ENCODE results near the gene MEF2A. TPM values are rescaled to one million over a fixed set of nuclear protein-coding genes. Genes with fewer than 3 reads are reported as not detected.

The MEF2A gene
- total and polyA plus RNA-seq, 10 of the 15 experiments (the other 5 are each of a cell fraction or from before 2014, with no cell fraction given), result 7.2 to 46.7 (median 35.9) TPM

DNA sequence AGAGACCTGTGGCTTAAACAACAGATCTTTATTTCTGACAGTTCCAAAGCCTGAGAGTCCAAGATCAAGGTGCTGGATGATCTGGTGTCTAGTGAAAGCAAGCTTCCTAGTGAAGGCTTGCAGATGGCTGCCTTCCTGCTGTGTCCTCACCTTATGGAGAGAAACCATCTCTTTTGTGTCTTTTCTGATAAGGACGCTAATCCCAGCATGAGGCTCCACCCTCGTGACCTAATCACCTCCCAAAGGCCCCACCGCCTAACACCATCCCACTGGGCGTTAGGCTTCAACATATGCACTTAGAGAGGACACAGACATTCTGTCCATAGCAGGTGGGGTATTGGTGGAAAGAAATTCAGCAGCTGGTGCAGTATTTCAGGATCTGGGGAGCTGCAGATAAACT is 187.3 kb downstream of the MEF2A start:
- H3K4me2 ChIP-seq (ENCODE audit: control insufficient read depth, insufficient read depth), result no peak overlapping the region
- 85% methylated on average over 4 of the region's 4 CpGs for WGBS (ENCODE audit: insufficient coverage, insufficient replicate concordance, low lambda C conversion rate, missing lambda C conversion rate)
- H3K9ac ChIP-seq (ENCODE audit: control insufficient read depth, insufficient read depth, low read length), result no peak overlapping the region
- CTCF ChIA-PET, result interaction anchor here (1.0 to 6.0 kb wide), 4 partner anchors 49 to 480 kb away, joined by 3 to 105 read pairs (median 12); no protein-coding TSS in a partner anchor
- no peaks in the 10 kb centered on the region for H3K27me3 ChIP-seq (replicated peaks in 1 of 2; ENCODE audit: control insufficient read depth in 2 of 2, insufficient read depth in 2 of 2, low read length in 1 of 2)
- TF ChIP-seq HDGF (IDR thresholded peaks at IDR 0.05), result no peak
- TF ChIP-seq ZBED1 (IDR thresholded peaks at IDR 0.05; ENCODE audit: borderline replicate concordance), result no peak
- no peak for TF ChIP-seq HDAC6 (IDR thresholded peaks at IDR 0.05; ENCODE audit: unreplicated experiment)
- TF ChIP-seq LARP7 (IDR thresholded peaks at IDR 0.05), result no peak
- no peak for TF ChIP-seq CREM (IDR thresholded peaks at IDR 0.05; ENCODE audit: low read depth)
- no peak for TF ChIP-seq POLR2AphosphoS2 (IDR thresholded peaks at IDR 0.05; ENCODE audit: low read depth, low read length)
- no peak for TF ChIP-seq SP1 (IDR thresholded peaks at IDR 0.05; ENCODE audit: low read depth, low read length)
- TF ChIP-seq RAD21 (IDR thresholded peaks at IDR 0.05; ENCODE audit: insufficient read depth, low read depth, low read length), result no peak
- TF ChIP-seq ETV6 (conservative IDR thresholded peaks at IDR 0.05 in 1 of 2, IDR thresholded peaks at IDR 0.05 in 1 of 2; ENCODE audit: borderline replicate concordance in 1 of 2, low read depth in 1 of 2), result no peak
- TF ChIP-seq TCF3 (IDR thresholded peaks at IDR 0.05; ENCODE audit: borderline replicate concordance, insufficient read depth, low read depth, low read length), result no peak
- no peak for TF ChIP-seq ZNF24 (IDR thresholded peaks at IDR 0.05)
- TF ChIP-seq SMAD5 (IDR thresholded peaks at IDR 0.05; ENCODE audit: low read depth), result no peak
- TF ChIP-seq NFYB (IDR thresholded peaks at IDR 0.05; ENCODE audit: insufficient read depth, low read depth, low read length), result no peak
- TF ChIP-seq, protein P1, sequence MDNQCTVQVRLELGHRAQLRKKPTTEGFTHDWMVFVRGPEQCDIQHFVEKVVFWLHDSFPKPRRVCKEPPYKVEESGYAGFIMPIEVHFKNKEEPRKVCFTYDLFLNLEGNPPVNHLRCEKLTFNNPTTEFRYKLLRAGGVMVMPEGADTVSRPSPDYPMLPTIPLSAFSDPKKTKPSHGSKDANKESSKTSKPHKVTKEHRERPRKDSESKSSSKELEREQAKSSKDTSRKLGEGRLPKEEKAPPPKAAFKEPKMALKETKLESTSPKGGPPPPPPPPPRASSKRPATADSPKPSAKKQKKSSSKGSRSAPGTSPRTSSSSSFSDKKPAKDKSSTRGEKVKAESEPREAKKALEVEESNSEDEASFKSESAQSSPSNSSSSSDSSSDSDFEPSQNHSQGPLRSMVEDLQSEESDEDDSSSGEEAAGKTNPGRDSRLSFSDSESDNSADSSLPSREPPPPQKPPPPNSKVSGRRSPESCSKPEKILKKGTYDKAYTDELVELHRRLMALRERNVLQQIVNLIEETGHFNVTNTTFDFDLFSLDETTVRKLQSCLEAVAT (IDR thresholded peaks at IDR 0.05), result no peak
- no peak for TF ChIP-seq RB1 (IDR thresholded peaks at IDR 0.05; ENCODE audit: borderline replicate concordance)
- no peak for TF ChIP-seq MTA2 (IDR thresholded peaks at IDR 0.05; ENCODE audit: low read depth)
- TF ChIP-seq TBL1XR1 (IDR thresholded peaks at IDR 0.05; ENCODE audit: low read depth, low read length), result no peak
- H4K20me1 ChIP-seq (ENCODE audit: control insufficient read depth, insufficient read depth), result no peaks in the 10 kb centered on the region
- peaks cover 5% of the 10 kb centered on the region for H3K4me1 ChIP-seq (ENCODE audit: control insufficient read depth, insufficient read depth, low read length)
- in situ Hi-C loops (cut with MboI), result no loop called here
- no peak overlapping the region for H3K4me3 ChIP-seq
- H3K79me2 ChIP-seq (ENCODE audit: control insufficient read depth, insufficient read depth, low read length), result no peaks in the 10 kb centered on the region
- FAIRE-seq, result no peak
- BruUV-seq (replicated peaks), result no TSS peak
- DNase-seq (ENCODE audit: low read depth, low spot score), result no peak
- no peak overlapping the region for H2AFZ ChIP-seq (ENCODE audit: control insufficient read depth, low read depth, low read length)
- RAD21 ChIA-PET (ENCODE audit: unreplicated experiment), result interaction anchor here (1.5 to 6.2 kb wide), 3 partner anchors 20 to 480 kb away, joined by 5 to 61 read pairs (median 7); partner anchors contain the start of gene LYSMD4
- POLR2A ChIA-PET, result no interaction called here
- no peak overlapping the region for H3K27ac ChIP-seq (ENCODE audit: control insufficient read depth, insufficient read depth)
- H3K36me3 ChIP-seq (ENCODE audit: control insufficient read depth in 2 of 2, insufficient read depth in 2 of 2, low read length in 1 of 2), result no peaks in the 10 kb centered on the region
- SMC1A ChIA-PET (ENCODE audit: uncharacterized antibody, unreplicated experiment), result interaction anchor here (0.8 to 2.4 kb wide), 6 partner anchors 34 to 480 kb away, joined by 3 to 15 read pairs (median 4); no protein-coding TSS in a partner anchor
- intact Hi-C loops (cut with micrococcal nuclease; ENCODE audit: unreplicated experiment), result loop anchor here (10.0 kb wide), 1 partner anchor 648 kb away; the partner anchor contains the start of gene SYNM
- no peak for ATAC-seq
- H3K9me3 ChIP-seq (replicated peaks; ENCODE audit: control insufficient read depth, insufficient read depth, low read length), result no peaks in the 10 kb centered on the region
